A549 (cell line): ENCODE results near the gene RCAN2. TPM values are rescaled to one million over a fixed set of nuclear protein-coding genes. Genes with fewer than 3 reads are reported as not detected.

Experiments used
- ATAC-seq, 2 experiments: fragments of 200-7000 bp in 1 of 2; fragments of >200 bp in 1 of 2; cut with Nextera tagmentation in 1 of 2; cut with Tn5 transposase in 1 of 2; 3 replicates each; pipeline versions ENCODE4 v1.8.0 to v1.9.1; 2018 to 2020; ENCODE audit warnings: mild to moderate bottlenecking in 1 of 2, moderate library complexity in 1 of 2
- CTCF ChIA-PET: fragments of 300-600 bp; sonication (Branson Sonifier 250); formaldehyde crosslinking; extraction: SDS; loops from one replicate; lab custom pipeline; 2021; ENCODE audit warnings: antibody characterized with exemption, inconsistent platforms; lab: Yijun Ruan, JAX
- POLR2A ChIA-PET: fragments of 350-600 bp; formaldehyde crosslinking; extraction: SDS; loops from one replicate; lab custom pipeline; 2021; ENCODE audit warnings: antibody characterized with exemption, inconsistent platforms; lab: Yijun Ruan, JAX
- DNase-seq, 2 experiments: peaks; one replicate each; pipeline versions ENCODE4 v3.0.0 to v3.0.0-alpha.2; 2011 to 2016; ENCODE audit warnings: low read depth in 1 of 2, low spot score in 1 of 2
- FAIRE-seq: peaks from 2 replicates; lab custom pipeline; 2011; peaks lifted over from hg19 to GRCh38; lab: Jason Lieb, UNC
- H3K27ac ChIP-seq, 2 experiments: fragments of >200 bp; sonication (Bioruptor Twin); formaldehyde crosslinking; 3 replicates each; pipeline ENCODE4 v1.5.1; 2016 to 2017
- H3K4me1 ChIP-seq: fragments of >200 bp; sonication (Bioruptor Twin); formaldehyde crosslinking; 3 replicates; pipeline ENCODE4 v1.6.1; 2016
- H3K4me2 ChIP-seq: fragments of >200 bp; sonication (Bioruptor Twin); formaldehyde crosslinking; 3 replicates; pipeline ENCODE4 v1.6.1; 2016
- H3K4me3 ChIP-seq: fragments of >200 bp; sonication (Bioruptor Twin); formaldehyde crosslinking; 3 replicates; pipeline ENCODE4 v1.5.1; 2016
- H3K9me3 ChIP-seq: fragments of >200 bp; sonication (Bioruptor Twin); formaldehyde crosslinking; 3 replicates; pipeline ENCODE4 v1.6.1; 2016
- BCL3 ChIP-seq: fragments of >200 bp; sonication (Bioruptor Twin); formaldehyde crosslinking; IDR thresholded peaks from 3 replicates; pipeline ENCODE4 v1.6.1; 2016
- BHLHE40 ChIP-seq: IDR thresholded peaks from 2 replicates; pipeline ENCODE4 v1.6.1; 2012; ENCODE audit warnings: low read depth, low read length, inconsistent platforms
- CBX2 ChIP-seq: fragments of 200-600 bp; sonication (generic); IDR thresholded peaks from 2 replicates; pipeline ENCODE4 v1.6.1; 2016; ENCODE audit warnings: low read depth, mild to moderate bottlenecking, borderline replicate concordance
- CTCF ChIP-seq: fragments of >200 bp; sonication (Bioruptor Twin); formaldehyde crosslinking; IDR thresholded peaks from 3 replicates; pipeline ENCODE4 v1.5.1; 2016
- E2F6 ChIP-seq: IDR thresholded peaks from 2 replicates; pipeline ENCODE4 v1.6.1; 2012; ENCODE audit warnings: low read depth, borderline replicate concordance
- EHMT2 ChIP-seq: fragments of 200-600 bp; sonication (generic); IDR thresholded peaks from 2 replicates; pipeline ENCODE4 v1.6.1; 2016; ENCODE audit warnings: antibody characterized with exemption, low read depth, mild to moderate bottlenecking, moderate library complexity
- ELK1 ChIP-seq: fragments of 150-350 bp; IDR thresholded peaks from 2 replicates; pipeline ENCODE4 v1.6.1; 2014; ENCODE audit warnings: low read depth, mild to moderate bottlenecking, low read length
- FOSB ChIP-seq: fragments of 250-450 bp; sonication (Bioruptor Pico); IDR thresholded peaks from 2 replicates; pipeline ENCODE4 v1.5.0; 2020; ENCODE audit warnings: mild to moderate bottlenecking, moderate library complexity
- HDAC2 ChIP-seq: fragments of 200-600 bp; sonication (generic); IDR thresholded peaks from 2 replicates; pipeline ENCODE4 v1.6.1; 2016
- HOXB13 ChIP-seq: fragments of 250-450 bp; sonication (Bioruptor Pico); IDR thresholded peaks from 2 replicates; pipeline ENCODE4 v1.5.0; 2020; ENCODE audit warnings: low read depth, mild to moderate bottlenecking, moderate library complexity
- KDM1A ChIP-seq: fragments of 200-600 bp; sonication (generic); IDR thresholded peaks from 2 replicates; pipeline ENCODE4 v1.6.1; 2016; ENCODE audit warnings: low read depth, mild to moderate bottlenecking
- KDM5A ChIP-seq: fragments of 200-600 bp; sonication (generic); IDR thresholded peaks from 2 replicates; pipeline ENCODE4 v1.6.1; 2016; ENCODE audit warnings: antibody characterized with exemption, mild to moderate bottlenecking
- MAFK ChIP-seq: fragments of 450-650 bp; IDR thresholded peaks from 2 replicates; pipeline ENCODE4 v1.6.1; 2014; ENCODE audit not compliant: partially characterized antibody
- MAX ChIP-seq: IDR thresholded peaks from 2 replicates; pipeline ENCODE4 v1.6.1; 2012
- NPAS2 ChIP-seq: fragments of 250-450 bp; sonication (Bioruptor Pico); IDR thresholded peaks from 2 replicates; pipeline ENCODE4 v1.8.0; 2022; ENCODE audit warnings: mild to moderate bottlenecking, moderate library complexity, borderline replicate concordance
- POLR2AphosphoS2 ChIP-seq: conservative IDR thresholded peaks from 2 replicates; pipeline ENCODE4 v1.6.1; 2012; ENCODE audit warnings: low read length, improper control_type of control experiment, inconsistent platforms
- RAD21 ChIP-seq, 2 experiments: fragments of >200 bp in 1 of 2; sonication (Bioruptor Twin) in 1 of 2; formaldehyde crosslinking in 1 of 2; IDR thresholded peaks in 1 of 2; conservative IDR thresholded peaks in 1 of 2; 2 replicates in 1 of 2; 3 replicates in 1 of 2; pipeline ENCODE4 v1.6.1; 2012 to 2018; ENCODE audit warnings: inconsistent platforms in 1 of 2
- RCOR1 ChIP-seq: fragments of 150-350 bp; IDR thresholded peaks from 2 replicates; pipeline ENCODE4 v1.6.1; 2014; ENCODE audit warnings: antibody characterized with exemption, low read length, low read depth
- REST ChIP-seq: fragments of 200-600 bp; sonication (generic); IDR thresholded peaks from 2 replicates; pipeline ENCODE4 v1.6.1; 2016; ENCODE audit warnings: antibody characterized with exemption, mild to moderate bottlenecking, moderate library complexity
- ZC3H11A ChIP-seq: fragments of 450-650 bp; IDR thresholded peaks from 2 replicates; pipeline ENCODE4 v1.6.1; 2014; ENCODE audit warnings: antibody characterized with exemption, mild to moderate bottlenecking
- ZFP36 ChIP-seq: fragments of 450-650 bp; IDR thresholded peaks from 2 replicates; pipeline ENCODE4 v1.6.1; 2014; ENCODE audit warnings: borderline replicate concordance; ENCODE audit not compliant: partially characterized antibody
- WGBS: methylation state at CpG from one replicate; pipeline ENCODE4 v1.1.6; 2017; ENCODE audit errors: missing lambda C conversion rate; 5-methylcytosine and 5-hydroxymethylcytosine counted together
- polyA plus RNA-seq, 4 experiments: library from polyadenylated mRNA; depleted of rRNA in 3 of 4; stranded (reverse); fragments of >200 nt; fragmentation: RNase III in 1 of 4; extraction: RNeasy Plus Mini Kit Qiagen cat#74134 plus additional on column Dnase treatment in 1 of 4; gene quantifications; 2 replicates in 3 of 4; 3 replicates in 1 of 4; pipeline ENCODE4 v1.2.3, GENCODE V29; 2011 to 2017

Gene RCAN2
- polyA plus RNA-seq, 2 of the 4 experiments (the other 2 are of a cell fraction), result not detected

- DNase-seq, result no peak
- CTCF ChIA-PET, result no interaction called here
- 63% methylated on average over 2 of the region's 2 CpGs for WGBS
- no peak overlapping the region for H3K4me3 ChIP-seq
- peak; percentile 14 for TF ChIP-seq MAFK
- no peak for TF ChIP-seq EHMT2
- TF ChIP-seq KDM1A, result no peak
- no peak for TF ChIP-seq E2F6
- TF ChIP-seq, all 56 proteins: peak for 1
- Histone ChIP-seq H3K9me3 (no peaks in the 10 kb centered on the region), H3K4me2 (no peak overlapping the region), H3K27ac (no peak overlapping the region), H3K4me1 (no peaks in the 10 kb centered on the region)
- no peak for ATAC-seq
- no peak for FAIRE-seq
- POLR2A ChIA-PET, result no interaction called here
Observed at GRCh38 chr6:46367354-46368168, 123.7 kb downstream of the RCAN2 start.

- TF ChIP-seq REST (no peak), MAX (no peak), ZFP36 (no peak), CTCF (no peak), HOXB13 (CRISPR knock-in tag) (no peak), BHLHE40 (no peak), KDM5A (no peak), ZC3H11A (no peak), CBX2 (no peak)
- TF ChIP-seq, all 56 proteins: peak for 0
- POLR2A ChIA-PET, result no interaction called here
- H3K4me3 ChIP-seq, result no peak overlapping the region
- H3K9me3 ChIP-seq, result no peaks in the 10 kb centered on the region
- CTCF ChIA-PET, result no interaction called here
- H3K27ac ChIP-seq, result no peak overlapping the region
- ATAC-seq, result no peak
- no peak for DNase-seq
- no peaks in the 10 kb centered on the region for H3K4me1 ChIP-seq
- H3K4me2 ChIP-seq, result no peak overlapping the region
- no peak for FAIRE-seq
- WGBS, result 10% methylated on average over 3 of the region's 3 CpGs
Observed at GRCh38 chr6:46366190-46366900, 124.9 kb downstream of the RCAN2 start.

GRCh38 chr6:46357591-46357990, 133.7 kb downstream of the RCAN2 start:
- no peak for DNase-seq
- CTCF ChIA-PET, result no interaction called here
- no peak overlapping the region for H3K4me3 ChIP-seq
- POLR2A ChIA-PET, result no interaction called here
- no peak for FAIRE-seq
- WGBS, result 19% methylated on average over 2 of the region's 2 CpGs
- ATAC-seq, result no peak
- no peak overlapping the region for H3K4me2 ChIP-seq
- no peaks in the 10 kb centered on the region for H3K4me1 ChIP-seq
- H3K27ac ChIP-seq, result no peak overlapping the region
- H3K9me3 ChIP-seq, result no peaks in the 10 kb centered on the region
- TF ChIP-seq ELK1, result no peak
- TF ChIP-seq RAD21 (conservative IDR thresholded peaks at IDR 0.05 in 1 of 2, IDR thresholded peaks at IDR 0.05 in 1 of 2), result no peak
- no peak for TF ChIP-seq RCOR1
- TF ChIP-seq FOSB (CRISPR knock-in tag), result no peak
- TF ChIP-seq POLR2AphosphoS2, result no peak
- TF ChIP-seq CBX2, result no peak
- TF ChIP-seq BCL3, result no peak
- TF ChIP-seq HDAC2, result no peak
- TF ChIP-seq MAX, result no peak
- TF ChIP-seq NPAS2 (CRISPR knock-in tag), result no peak
